Endothelial cell of umbilical vein (primary cell): ENCODE results near the gene REP15. TPM values are rescaled to one million over a fixed set of nuclear protein-coding genes. Genes with fewer than 3 reads are reported as not detected.

Source experiments
- BruUV-seq: library from RNA; stranded (reverse); fragments of 400-500 nt; replicated peaks from 2 replicates; lab custom pipeline; 2021; lab: Mats Ljungman, UMichigan
- CTCF ChIA-PET: fragments of 300-600, 350-600 bp; sonication (Branson Sonifier 250); formaldehyde crosslinking; loops from one replicate; lab custom pipeline; 2021; ENCODE audit warnings: antibody characterized with exemption, inconsistent platforms; lab: Charles Lee
- POLR2A ChIA-PET: fragments of 300-600, 350-600 bp; sonication (Branson Sonifier 250); formaldehyde crosslinking; loops from one replicate; lab custom pipeline; 2021; ENCODE audit warnings: antibody characterized with exemption, inconsistent platforms; lab: Charles Lee
- DNase-seq: peaks from one replicate; pipeline ENCODE4 v3.0.0-alpha.2; 2011; ENCODE audit warnings: low read depth, low spot score
- FAIRE-seq: peaks from 2 replicates; lab custom pipeline; 2011; peaks lifted over from hg19 to GRCh38; lab: Jason Lieb, UNC
- H2AFZ ChIP-seq: 2 replicates; pipeline ENCODE4 v1.6.0; 2012; ENCODE audit warnings: low read depth, low read length, control low read depth, inconsistent platforms
- H3K27ac ChIP-seq: 2 replicates; pipeline ENCODE4 v1.5.1; 2011; ENCODE audit warnings: low read depth, mild to moderate bottlenecking, control low read depth, low read length, moderate library complexity; ENCODE audit not compliant: insufficient read depth
- H3K27me3 ChIP-seq, 2 experiments: 2 replicates each; pipeline versions ENCODE4 v1.6.0 to v1.6.1; 2011; ENCODE audit warnings: low read length in 2 of 2, mixed read lengths in 1 of 2; ENCODE audit not compliant: control insufficient read depth in 2 of 2, insufficient read depth in 2 of 2
- H3K36me3 ChIP-seq, 2 experiments: 2 replicates in 1 of 2; 3 replicates in 1 of 2; pipeline ENCODE4 v1.5.1; 2011; ENCODE audit warnings: low read length in 2 of 2, mild to moderate bottlenecking in 1 of 2, moderate library complexity in 1 of 2; ENCODE audit not compliant: control insufficient read depth in 2 of 2, insufficient read depth in 2 of 2; ENCODE audit errors: extremely low read depth in 1 of 2
- H3K4me1 ChIP-seq: 3 replicates; pipeline ENCODE4 v1.5.1; 2011; ENCODE audit warnings: mild to moderate bottlenecking, low read length; ENCODE audit not compliant: control insufficient read depth, insufficient read depth; ENCODE audit errors: extremely low read depth
- H3K4me2 ChIP-seq: 2 replicates; pipeline ENCODE4 v1.6.1; 2011; ENCODE audit warnings: low read length, control low read depth, mixed read lengths; ENCODE audit not compliant: insufficient read depth
- H3K4me3 ChIP-seq, 3 experiments: fragments of 200-600 bp in 1 of 3; sonication (generic), shearing (Covaris generic) in 1 of 3; replicated peaks in 1 of 3; 2 replicates each; pipeline ENCODE4 v1.5.1; 2011 to 2016; ENCODE audit warnings: control low read depth in 3 of 3, low read length in 3 of 3, mild to moderate bottlenecking in 2 of 3, inconsistent platforms in 1 of 3, low read depth in 1 of 3, moderate library complexity in 1 of 3; ENCODE audit not compliant: insufficient read depth in 1 of 3
- H3K79me2 ChIP-seq: 2 replicates; pipeline ENCODE4 v1.6.0; 2012; ENCODE audit warnings: low read length, inconsistent platforms; ENCODE audit not compliant: control insufficient read depth, insufficient read depth
- H3K9ac ChIP-seq: replicated peaks from 2 replicates; pipeline ENCODE3; 2011; ENCODE audit warnings: low read length, control low read depth; ENCODE audit not compliant: insufficient read depth; ENCODE audit errors: extremely low read depth
- H3K9me1 ChIP-seq: replicated peaks from 3 replicates; pipeline ENCODE4 v1.6.0; 2011; ENCODE audit warnings: mild to moderate bottlenecking, low read length; ENCODE audit not compliant: control insufficient read depth, insufficient read depth; ENCODE audit errors: extremely low read depth
- H3K9me3 ChIP-seq: replicated peaks from 2 replicates; pipeline ENCODE4 v1.5.1; 2012; ENCODE audit warnings: low read length, inconsistent platforms; ENCODE audit not compliant: control insufficient read depth, insufficient read depth
- H4K20me1 ChIP-seq: replicated peaks from 2 replicates; pipeline ENCODE3; 2011; ENCODE audit warnings: mild to moderate bottlenecking, low read length; ENCODE audit not compliant: control insufficient read depth, insufficient read depth; ENCODE audit errors: extremely low read depth
- CTCF ChIP-seq, 2 donors: IDR thresholded peaks; 1 replicate in 1 of 2; 2 replicates in 1 of 2; pipeline ENCODE4 v1.5.1; 2011; ENCODE audit warnings: low read length in 2 of 2, mild to moderate bottlenecking in 2 of 2, moderate library complexity in 2 of 2, control low read depth in 1 of 2, inconsistent platforms in 1 of 2, low read depth in 1 of 2; ENCODE audit not compliant: insufficient read depth in 1 of 2; ENCODE audit errors: extremely low read depth in 1 of 2
- EZH2 ChIP-seq: IDR thresholded peaks from 2 replicates; pipeline ENCODE4 v1.6.1; 2012; ENCODE audit warnings: borderline replicate concordance, low read depth, mild to moderate bottlenecking, moderate library complexity, low read length, inconsistent platforms; ENCODE audit not compliant: severe bottlenecking
- FOS ChIP-seq: IDR thresholded peaks from 2 replicates; pipeline ENCODE4 v1.6.1; 2011; ENCODE audit warnings: mild to moderate bottlenecking, low read length, moderate library complexity, borderline replicate concordance; ENCODE audit not compliant: insufficient read depth
- GATA2 ChIP-seq: IDR thresholded peaks from 2 replicates; pipeline ENCODE4 v1.7.0; 2011; ENCODE audit warnings: low read depth, mild to moderate bottlenecking, moderate library complexity, mixed read lengths, low read length; ENCODE audit not compliant: insufficient read length, insufficient read depth
- JUN ChIP-seq: IDR thresholded peaks from 2 replicates; pipeline ENCODE4 v1.6.1; 2011; ENCODE audit warnings: borderline replicate concordance, low read depth; ENCODE audit not compliant: insufficient read length, insufficient read depth
- MAX ChIP-seq: IDR thresholded peaks from 2 replicates; pipeline ENCODE4 v1.6.1; 2011; ENCODE audit not compliant: insufficient read depth, insufficient read length
- MYC ChIP-seq: IDR thresholded peaks from one replicate; pipeline ENCODE4 v1.6.1; 2011; ENCODE audit warnings: mild to moderate bottlenecking, low read depth, low read length
- POLR2A ChIP-seq: IDR thresholded peaks from 2 replicates; pipeline ENCODE4 v1.6.1; 2012; ENCODE audit warnings: low read depth, mild to moderate bottlenecking, control low read depth, low read length
- POLR2AphosphoS5 ChIP-seq: IDR thresholded peaks from 2 replicates; pipeline ENCODE4 v1.6.1; 2012; ENCODE audit warnings: low read depth, mild to moderate bottlenecking, control low read depth, low read length, moderate library complexity; ENCODE audit not compliant: insufficient read depth
- dilution Hi-C: fragments of 300-500 bp; cut with MboI; formaldehyde crosslinking; loops from one replicate; pipeline ENCODE4 v1.15.0; 2019; ENCODE audit warnings: low sequenced_read_pairs; ENCODE audit not compliant: extremely low pct_ligation_motif_present
- intact Hi-C: fragments of 100-400 bp; cut with micrococcal nuclease; formaldehyde crosslinking; loops from one replicate; pipeline ENCODE4 v1.10.0; 2022
- polyA plus RNA-seq, 4 experiments: library from polyadenylated mRNA; depleted of rRNA in 3 of 4; stranded (reverse) in 3 of 4; unstranded in 1 of 4; fragments of >200 nt; gene quantifications; 2 replicates each; pipeline versions ENCODE4 v1.2.1 to v1.2.3, GENCODE V29; 2011 to 2012; ENCODE audit warnings: missing spikeins in 1 of 4
- total RNA-seq: library from RNA; stranded (reverse); gene quantifications from 2 replicates; pipeline ENCODE4 v1.2.3, GENCODE V29; 2021

The REP15 gene
- total and polyA plus RNA-seq, 2 donors (not counting 3 experiments of a cell fraction or from before 2014, with no cell fraction given) = 0.94 to 4.8 TPM

DNA sequence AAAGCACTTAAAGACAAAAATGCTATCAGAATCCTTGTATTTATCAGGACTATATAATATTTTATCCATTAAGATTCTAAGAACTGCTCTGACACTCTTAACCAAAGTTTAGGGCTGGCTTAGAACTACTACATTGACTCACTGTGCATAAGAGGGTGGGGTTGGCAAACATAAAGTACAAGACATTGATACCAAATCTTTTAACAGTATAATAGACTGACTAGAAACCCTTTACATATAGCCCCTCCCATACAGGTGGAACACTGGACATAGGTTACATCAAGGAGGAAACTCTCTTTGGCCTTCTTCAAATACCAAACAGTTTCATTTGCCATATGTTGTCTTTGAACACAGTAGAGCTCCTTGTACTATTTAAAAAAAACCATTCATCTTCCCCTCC lies 15.6 kb upstream of the REP15 start:
- no peaks in the 10 kb centered on the region for H3K9me1 ChIP-seq
- intact Hi-C loops (no loop called here), dilution Hi-C loops (no loop called here)
- no TSS peak for BruUV-seq
- TF ChIP-seq FOS = no peak
- TF ChIP-seq JUN = no peak
- no peak for TF ChIP-seq GATA2
- TF ChIP-seq MYC = no peak
- TF ChIP-seq CTCF (IDR thresholded peaks at IDR 0.05; ENCODE audit: extremely low read depth in 1 of 2, insufficient read depth in 1 of 2, low read depth in 1 of 2, low read length in 2 of 2) = no peak
- no peak for TF ChIP-seq MAX
- no peak for TF ChIP-seq POLR2A
- TF ChIP-seq POLR2AphosphoS5 = no peak
- TF ChIP-seq EZH2 = no peak
- no peak for DNase-seq
- no peaks in the 10 kb centered on the region for H3K27me3 ChIP-seq
- H3K9me3 ChIP-seq = no peaks in the 10 kb centered on the region
- no peaks in the 10 kb centered on the region for H3K4me1 ChIP-seq
- peaks cover 24 to 48% of the 10 kb centered on the region in 2 experiments for H3K36me3 ChIP-seq
- no peaks in the 10 kb centered on the region for H4K20me1 ChIP-seq
- CTCF ChIA-PET = no interaction called here
- H3K27ac ChIP-seq = no peak overlapping the region
- H3K4me3 ChIP-seq = no peak overlapping the region
- POLR2A ChIA-PET = no interaction called here
- H3K9ac ChIP-seq = no peak overlapping the region
- no peak for FAIRE-seq
- no peak overlapping the region for H3K4me2 ChIP-seq
- H3K79me2 ChIP-seq = no peaks in the 10 kb centered on the region
- H2AFZ ChIP-seq = no peak overlapping the region
